Activated T-helper 1 cell treated with anti-CD3 and anti-CD28 coated beads, Interleukin-2, amount 50 U/mL, for 16 hours (primary cell): ENCODE data around the gene TAS2R8.
"Not testable (repeated sequence)": the region's sequence is repeated elsewhere in the genome, so short reads cannot be mapped to it uniquely, and the experiment has no call there.

Experiments used
- DNase-seq, 2 donors: peaks; one replicate each; pipeline ENCODE4 v3.0.0-alpha.2; 2020; ENCODE audit warnings: low read depth in 1 of 2, low spot score in 1 of 2

TAS2R8 gene, protein sequence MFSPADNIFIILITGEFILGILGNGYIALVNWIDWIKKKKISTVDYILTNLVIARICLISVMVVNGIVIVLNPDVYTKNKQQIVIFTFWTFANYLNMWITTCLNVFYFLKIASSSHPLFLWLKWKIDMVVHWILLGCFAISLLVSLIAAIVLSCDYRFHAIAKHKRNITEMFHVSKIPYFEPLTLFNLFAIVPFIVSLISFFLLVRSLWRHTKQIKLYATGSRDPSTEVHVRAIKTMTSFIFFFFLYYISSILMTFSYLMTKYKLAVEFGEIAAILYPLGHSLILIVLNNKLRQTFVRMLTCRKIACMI

DNA sequence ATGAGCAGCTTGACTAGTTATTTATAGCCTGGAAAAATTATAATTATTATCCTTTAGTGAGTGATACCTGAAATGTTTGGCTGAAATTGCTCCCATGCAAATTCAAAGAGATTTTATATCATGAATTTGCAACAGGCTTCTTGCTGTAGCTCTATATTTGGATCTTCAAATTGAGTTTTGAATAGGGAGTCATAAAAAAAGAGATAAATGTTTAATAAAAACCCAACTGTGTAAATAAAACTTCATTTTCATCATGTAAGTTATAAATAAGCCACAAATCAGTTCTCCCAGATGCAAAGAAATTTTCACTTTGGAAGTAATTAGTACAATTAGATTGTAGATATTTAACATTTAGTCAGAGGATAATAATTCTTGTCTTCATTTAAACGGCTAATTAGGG, at the start of gene TAS2R8:
TSS of gene TAS2R8 (minus strand) at position 101 of the 400 bp plus-strand sequence. CDS start 306 bp downstream, outside the sequence.
- DNase-seq = no peak

DNA sequence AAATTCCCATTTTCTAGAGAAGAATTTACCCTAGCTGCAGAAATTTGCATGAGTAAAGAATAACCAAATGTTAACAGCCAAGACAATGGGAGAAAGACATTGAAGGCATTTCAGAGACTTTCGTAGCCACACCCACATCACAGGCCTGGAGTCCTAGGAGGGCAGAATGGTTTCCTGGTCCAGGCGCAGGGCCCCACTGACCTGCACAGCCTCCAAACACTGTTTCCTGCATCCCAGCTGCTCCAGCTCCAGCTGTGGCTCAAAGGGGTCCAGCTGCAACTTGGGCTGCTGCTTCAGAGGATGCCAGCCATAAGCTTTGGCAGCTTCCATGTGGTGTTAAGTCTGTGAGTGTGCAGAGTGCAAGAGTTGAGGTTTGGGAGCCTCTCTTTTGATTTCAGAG, 48.7 kb upstream of the TAS2R8 start:
- no peak for DNase-seq

DNA sequence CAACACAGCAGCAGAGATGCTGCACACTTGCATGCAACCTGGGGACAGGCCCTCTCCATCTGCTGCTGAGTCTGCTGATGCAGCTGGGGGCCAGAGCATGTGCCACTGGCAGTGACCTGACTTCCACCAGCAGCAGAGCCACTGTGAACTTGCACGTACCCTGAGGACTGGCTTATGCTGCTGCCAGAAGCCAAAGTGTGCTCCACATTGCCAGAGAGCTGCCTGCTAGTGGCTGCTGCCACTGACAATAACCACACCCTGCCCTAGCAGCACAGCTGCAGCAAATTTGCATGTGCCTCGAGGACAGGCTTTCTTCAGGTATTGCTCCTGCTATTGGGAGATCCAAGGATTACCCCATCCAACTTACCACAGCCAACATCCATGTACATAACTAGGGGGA, 46.7 kb upstream of the TAS2R8 start:
- DNase-seq = no peak

DNA sequence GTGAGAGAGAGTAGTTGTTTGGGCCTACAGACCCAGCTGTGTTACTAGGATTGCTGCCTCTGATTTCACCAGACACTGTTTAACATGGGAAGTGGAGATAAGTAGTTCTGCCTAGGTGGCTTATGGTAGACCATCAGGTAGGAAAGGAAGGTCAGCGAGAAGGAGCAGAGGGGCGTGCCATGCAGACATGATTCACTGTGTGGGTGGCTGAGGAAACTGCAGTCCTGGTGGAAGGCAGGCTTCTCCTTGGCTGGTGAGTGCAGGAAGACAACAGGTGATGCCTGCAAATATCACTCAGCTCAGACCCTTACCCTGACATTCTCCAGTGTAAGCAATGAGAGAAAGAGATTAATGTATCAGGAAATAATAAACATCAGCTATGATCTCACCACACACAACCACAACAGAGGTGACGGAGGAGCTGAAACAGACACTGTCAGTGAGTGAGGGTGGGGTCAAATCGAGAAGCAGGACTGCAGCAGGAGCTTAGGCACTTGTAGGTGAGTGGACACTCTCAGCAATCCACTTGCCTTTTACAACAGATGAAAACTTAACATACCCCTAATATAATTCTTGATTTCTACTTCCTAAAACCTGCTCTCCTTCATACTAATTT, 44.3 kb upstream of the TAS2R8 start:
- no peak for DNase-seq

DNA sequence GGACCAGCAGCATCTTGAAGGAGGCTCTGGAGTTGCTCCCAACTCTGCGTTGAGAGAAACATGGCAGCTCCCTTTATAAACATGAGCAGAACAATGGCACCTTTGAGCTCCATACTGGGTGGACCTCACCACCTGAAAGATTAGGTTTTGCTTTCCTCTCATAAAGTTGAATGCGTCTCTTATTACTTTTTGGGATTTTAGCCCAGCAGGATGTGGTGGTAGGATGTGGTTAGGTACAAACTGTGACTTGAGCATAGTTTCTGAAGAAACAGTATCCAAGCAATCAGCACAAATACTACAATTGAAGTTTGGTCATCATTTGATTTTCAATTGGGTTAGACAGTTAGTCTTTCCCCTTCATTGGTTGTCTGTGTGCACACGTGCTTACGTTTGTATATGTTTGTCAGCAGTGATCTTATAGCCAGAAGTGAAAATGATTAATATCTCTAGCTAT, 42.4 kb upstream of the TAS2R8 start, which contains the start of gene PRR4:
TSS of gene PRR4 (minus strand) at position 51 of the 454 bp plus-strand sequence. CDS start at position 13, 38 bp downstream.
- DNase-seq = no peak

DNA sequence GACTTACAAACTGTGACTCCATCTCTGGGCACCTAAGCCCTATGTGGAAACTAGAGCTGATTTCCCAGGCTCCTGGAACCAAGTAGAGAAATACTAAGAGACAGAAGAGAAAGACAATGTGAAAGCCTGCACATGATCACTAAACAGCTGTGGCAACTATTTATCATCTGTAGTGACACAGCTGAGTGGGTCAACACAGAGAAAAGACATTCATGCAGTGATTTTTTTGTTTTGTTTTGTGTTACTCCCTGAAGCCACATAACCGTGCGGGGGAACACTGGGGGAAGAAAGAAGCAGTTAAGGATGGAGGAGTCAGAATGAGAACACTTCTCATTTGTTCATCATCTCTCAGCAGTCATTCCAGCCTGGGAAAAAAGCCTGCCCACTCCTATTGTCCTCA, 40.7 kb upstream of the TAS2R8 start:
- DNase-seq = no peak

DNA sequence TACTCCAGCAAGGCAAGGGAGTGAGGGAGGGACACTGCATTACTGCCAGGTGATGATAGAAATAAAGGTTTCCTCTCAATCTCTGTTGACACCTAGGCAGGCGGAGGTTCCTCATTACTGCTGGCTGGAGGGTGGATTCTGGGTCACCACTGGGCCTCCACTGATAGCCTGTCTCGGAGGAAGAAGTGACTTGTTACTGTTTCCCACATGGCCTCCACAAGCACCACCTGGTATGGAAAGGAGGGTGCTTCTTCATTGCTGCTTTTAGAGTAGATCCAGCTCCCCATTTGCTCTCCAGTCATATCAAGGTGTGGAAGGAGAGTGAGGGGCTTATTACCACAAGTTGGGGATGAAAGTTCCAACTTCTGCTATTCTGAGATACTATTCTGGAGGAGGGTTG, 35.8 kb upstream of the TAS2R8 start:
- no peak for DNase-seq

DNA sequence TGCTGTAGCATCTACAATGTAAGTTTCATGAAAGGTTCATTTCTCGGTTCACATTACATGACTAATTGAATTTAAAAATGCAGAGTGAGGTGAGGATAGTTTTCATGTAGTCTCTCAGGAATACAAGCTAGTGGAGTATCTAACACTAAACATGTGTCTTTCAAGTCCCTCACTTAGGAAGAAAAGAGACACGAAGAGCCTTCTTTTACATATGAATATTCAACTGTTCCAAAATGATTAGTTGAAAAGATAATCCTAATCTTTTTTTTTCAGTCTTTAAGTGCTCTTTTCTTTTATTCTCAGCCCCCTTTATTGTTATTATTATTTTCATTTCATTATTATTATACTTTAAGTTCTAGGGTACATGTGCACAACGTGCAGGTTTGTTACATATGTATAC, 31.4 kb upstream of the TAS2R8 start:
- DNase-seq = no peak

DNA sequence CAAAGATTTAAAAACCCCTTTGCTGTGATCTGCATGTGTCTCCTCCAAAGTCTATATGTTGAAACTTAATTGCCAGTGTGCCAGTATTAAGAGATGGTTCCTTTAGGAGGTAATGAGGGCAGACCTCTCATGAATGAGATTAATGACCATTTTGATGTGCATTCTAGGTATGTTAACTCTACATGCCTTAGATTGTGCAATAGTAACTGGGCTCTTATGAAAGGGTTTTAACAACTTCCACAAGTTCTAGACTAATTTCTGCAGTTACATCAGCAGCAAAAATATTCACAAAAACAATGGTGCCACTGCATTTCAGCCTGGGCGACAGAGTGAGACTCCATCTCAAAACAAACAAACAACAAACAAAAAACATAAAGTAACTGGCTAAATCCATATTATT, 22.9 kb upstream of the TAS2R8 start:
- DNase-seq = no peak

DNA sequence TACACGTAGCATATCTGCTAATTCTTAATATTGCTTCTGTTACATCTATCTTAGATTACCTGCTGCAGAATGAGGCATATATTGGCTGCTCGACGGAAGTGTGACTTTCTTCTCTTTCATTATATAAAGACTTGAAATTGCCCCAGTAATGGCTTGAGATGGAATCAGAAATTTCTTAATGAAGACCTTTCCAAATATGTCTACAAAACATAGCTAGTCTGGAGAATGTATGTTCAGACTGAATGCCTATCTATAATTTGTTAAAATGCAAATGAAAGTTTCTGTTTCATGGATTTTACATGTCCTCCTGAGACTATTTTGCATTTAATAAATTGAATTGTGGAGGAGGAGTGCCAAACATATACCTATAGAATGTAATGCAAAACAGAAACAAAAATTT, 19.2 kb upstream of the TAS2R8 start, which contains the start of gene TAS2R10:
TSS of gene TAS2R10 (minus strand) at position 101 of the 400 bp plus-strand sequence. CDS start at position 12, 89 bp downstream.
- DNase-seq = no peak

DNA sequence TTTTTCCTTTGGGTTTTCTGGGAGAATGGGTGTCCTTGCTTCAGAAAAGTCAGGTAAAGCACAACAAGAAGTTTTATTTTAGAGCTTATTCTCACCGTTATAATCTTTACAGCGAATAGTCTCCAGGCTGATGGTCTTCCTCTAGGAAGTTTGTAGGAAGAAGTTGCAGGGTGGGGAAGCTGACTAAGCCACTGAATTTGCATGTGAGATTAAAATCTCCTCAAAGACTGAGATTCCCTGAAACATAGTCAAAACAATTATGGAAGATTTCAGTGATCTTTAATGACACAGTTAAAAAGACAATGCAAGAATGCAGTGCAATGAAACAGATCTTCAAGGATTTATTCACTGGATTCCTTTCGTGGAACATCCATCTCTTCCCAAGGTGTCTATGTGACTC, 17.9 kb upstream of the TAS2R8 start:
- DNase-seq = no peak

DNA sequence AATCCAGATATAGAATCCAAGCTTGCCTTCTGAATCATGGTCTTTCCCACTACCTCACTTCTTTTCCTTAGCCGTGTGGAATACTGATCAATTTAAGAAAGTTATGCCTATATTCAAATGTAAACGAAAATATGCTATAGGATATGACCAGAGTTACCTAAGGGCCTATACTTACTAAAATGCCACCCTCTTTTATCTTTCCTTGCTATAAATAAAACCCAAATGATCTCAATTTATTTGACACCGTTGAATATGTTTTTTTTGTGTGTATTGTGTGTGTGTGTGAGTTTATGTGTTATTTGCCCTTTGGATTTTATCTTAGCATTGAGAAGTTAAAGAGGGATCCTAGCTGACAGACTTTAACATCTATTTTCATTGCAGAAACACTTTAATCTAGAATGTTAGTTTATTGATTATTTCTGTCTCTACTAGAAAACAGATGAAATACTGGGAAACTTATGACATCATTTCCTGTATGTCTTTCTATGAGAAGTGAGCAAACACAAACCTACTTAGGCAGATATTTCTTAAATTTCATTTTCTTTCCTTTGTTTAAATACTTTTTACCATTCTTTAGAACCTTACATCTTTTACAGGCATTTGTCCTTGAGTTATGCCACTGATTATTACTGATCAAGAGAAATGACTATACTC, 4.9 kb upstream of the TAS2R8 start:
- DNase-seq = no peak

DNA sequence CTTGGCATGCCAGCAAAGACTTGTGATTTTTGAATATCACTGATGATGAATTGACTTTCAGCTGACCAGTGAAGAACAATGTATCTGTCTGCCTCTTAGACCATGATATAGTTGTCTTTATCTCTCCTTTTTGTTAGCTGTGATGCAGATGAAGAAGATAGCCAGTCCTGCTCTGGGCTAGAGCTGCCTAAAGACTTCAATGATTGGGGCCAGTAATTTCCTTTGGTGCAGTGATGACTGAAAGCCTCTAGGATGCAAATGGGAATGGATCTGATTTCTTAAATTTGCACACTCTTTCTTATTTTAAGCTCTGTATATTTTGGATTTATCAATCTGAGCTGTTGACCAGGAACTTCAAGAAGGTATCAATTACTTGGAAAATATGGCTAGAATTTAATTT, 3.0 kb upstream of the TAS2R8 start, which contains the start of gene TAS2R9:
TSS of gene TAS2R9 (minus strand) at position 101 of the 400 bp plus-strand sequence. CDS start at position 8, 93 bp downstream.
- no peak for DNase-seq

DNA sequence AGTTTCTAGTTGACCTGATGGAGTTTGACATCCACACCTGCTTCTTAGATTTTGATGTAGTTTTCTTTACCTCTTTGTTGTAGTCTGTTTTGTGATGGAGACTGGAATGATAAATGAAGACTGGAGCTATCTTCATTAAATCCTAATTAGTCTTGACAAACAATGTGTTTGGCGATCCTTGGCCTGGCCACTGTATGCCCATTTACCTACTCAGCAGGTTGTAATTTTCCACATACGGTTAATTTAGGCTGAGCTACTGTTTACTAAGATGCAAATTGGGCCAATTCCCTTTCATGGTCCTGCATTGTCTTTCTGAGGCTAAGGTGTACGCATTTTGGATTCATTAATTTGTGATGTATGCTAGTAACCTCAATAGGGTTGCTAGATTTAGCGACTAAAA, 4.5 kb downstream of the TAS2R8 start, which contains the start of gene TAS2R7:
TSS of gene TAS2R7 (minus strand) at position 41 of the 400 bp plus-strand sequence. CDS start 57 bp downstream, outside the sequence.
- no peak for DNase-seq

DNA sequence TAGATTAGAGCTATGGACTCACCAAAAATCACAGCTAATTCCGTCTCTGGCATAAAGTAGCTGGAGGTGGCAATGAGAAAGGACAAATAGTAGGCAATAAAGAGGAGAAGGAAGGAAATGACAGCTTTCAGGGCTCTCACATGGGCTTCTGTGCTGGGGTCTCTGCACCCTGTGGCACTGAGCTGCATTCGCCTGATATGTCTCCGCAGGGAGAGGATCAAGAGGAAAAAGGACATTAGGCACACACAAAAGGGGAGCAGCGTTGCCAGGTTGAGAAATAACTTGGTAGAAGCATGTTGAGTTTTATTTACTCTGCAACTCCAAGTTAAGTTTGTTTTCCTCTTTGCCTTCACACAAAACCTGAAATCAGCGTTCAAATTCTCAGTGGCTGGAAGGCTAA, 5.3 kb downstream of the TAS2R8 start:
- no peak for DNase-seq

DNA sequence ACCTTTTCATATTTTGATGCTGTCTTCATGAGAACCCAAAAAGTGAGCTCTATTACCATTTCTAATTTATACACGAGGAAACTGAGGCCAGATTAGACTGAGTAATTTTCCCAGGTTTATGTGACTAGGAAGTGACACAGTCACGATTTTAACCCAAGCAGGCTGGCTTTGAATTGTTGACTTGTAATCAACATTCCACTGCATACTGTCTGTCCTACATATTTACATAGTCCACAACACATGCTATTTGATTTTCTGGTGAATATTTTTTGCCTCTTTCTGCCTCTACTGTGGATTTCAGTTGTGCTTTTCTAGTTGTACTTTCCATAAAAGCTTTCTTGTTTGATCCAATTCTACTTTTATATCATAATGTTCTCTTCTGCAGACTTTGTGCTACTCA, 12.9 kb downstream of the TAS2R8 start:
- DNase-seq = no peak

DNA sequence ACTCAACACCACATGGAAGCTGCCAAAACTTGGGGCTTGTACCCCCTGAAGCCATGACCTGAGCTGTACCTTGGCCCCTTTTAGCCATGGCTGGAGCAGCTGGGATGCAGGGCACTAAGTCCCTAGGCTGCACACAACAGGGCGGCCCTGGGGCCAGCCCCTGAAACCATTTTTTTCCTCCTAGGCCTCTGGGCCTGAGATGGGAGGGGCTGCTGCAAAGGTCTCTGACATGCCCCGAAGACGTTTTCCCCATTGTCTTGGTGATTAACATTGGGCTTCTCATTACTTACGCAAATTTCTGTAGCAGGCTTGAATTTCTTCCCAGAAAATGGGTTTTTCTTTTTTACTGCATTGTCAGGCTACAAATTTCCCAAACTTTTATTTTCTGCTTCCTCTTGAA, 15.3 kb downstream of the TAS2R8 start:
- DNase-seq = not testable (repeated sequence)

DNA sequence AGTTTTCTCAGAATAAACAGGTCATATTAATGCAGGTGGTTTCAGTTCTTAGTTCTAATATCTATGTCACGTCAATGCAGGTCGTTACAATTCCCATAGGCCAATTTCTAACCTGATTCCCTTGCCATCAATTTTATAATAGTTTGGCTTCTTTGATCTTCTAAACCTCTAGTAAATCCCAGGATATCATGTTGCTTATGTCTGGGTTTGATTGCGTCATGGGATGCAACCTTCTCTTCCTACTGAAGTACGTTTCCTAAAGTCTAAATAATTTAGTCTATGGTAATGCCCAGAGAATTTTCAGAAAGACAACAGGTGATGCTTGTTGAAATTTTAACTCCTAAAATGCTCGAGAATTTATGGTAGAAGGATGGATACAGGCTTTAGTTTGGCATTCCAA, 23.8 kb downstream of the TAS2R8 start:
- no peak for DNase-seq

DNA sequence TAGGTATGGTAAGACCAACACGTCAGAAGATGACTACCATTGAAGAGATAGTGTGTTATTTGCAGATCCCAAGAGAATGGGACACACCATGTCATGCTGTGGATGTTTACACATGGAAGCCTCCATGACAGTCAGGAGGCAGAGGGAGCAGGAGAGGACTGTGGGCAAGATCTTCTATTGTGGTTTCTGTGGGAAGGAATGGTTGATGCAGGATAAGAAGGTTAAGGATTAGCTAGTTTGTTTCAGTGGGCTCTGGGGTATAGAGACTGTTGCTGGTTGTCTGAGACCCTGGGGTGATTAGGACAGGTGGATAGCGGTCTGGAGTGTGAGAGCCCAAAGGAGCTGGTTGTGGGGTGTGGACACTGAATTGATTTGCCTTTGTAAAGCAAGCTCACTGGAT, 28.0 kb downstream of the TAS2R8 start:
- no peak for DNase-seq

DNA sequence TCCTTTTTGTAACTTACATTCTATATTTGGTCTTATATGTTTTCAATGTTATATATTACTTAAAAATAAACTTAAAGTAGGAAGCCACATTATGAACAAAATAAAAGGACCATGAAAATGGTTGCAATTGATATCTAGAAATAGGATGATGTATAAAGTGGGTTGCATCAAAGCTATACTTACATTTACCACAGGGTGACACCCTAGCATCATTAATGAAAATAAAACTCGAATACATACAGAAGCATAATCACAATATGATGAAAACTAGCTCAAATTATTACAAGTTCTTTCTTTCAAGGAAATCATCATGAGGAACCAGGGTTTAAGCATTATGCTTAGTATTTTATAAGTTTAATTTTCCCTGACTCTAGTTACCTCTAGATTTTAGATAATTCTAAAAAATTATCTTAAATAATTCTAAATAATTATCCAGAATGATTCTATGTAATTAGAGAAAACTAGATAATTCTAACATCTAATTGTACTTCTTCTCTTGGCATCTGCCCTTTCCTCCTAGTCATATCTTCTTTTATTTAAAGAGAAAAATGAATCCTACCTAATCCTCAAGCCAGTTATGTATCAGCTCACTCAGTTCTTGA, 35.9 kb downstream of the TAS2R8 start:
- DNase-seq = no peak

DNA sequence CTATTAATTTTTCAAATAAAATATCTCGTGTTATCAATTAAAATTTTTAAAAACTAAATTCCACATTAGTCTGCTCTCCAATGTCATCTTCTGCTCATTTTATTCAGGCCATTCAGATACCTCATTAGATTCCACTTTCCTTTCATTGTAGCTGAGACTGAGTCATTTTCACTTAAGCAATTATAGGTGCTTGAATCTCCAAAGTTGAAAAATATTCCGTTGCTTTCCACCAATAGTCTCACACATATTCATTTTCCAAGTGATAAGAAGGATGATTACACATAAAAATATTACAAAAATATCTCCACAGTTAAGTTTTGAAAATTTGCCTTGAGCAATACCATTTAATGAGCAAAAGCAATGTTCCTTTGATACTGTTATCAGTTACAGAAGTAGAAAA, 47.4 kb downstream of the TAS2R8 start:
- no peak for DNase-seq
